ENCODE measurements around the gene SCUBE3. TPM values are rescaled to one million over a fixed set of nuclear protein-coding genes. Genes with fewer than 3 reads are reported as not detected.

The SCUBE3 gene
- total and polyA plus RNA-seq, 2 of the 13 experiments (the other 11 are each of a cell fraction or from before 2014, with no cell fraction given), result not detected

DNA sequence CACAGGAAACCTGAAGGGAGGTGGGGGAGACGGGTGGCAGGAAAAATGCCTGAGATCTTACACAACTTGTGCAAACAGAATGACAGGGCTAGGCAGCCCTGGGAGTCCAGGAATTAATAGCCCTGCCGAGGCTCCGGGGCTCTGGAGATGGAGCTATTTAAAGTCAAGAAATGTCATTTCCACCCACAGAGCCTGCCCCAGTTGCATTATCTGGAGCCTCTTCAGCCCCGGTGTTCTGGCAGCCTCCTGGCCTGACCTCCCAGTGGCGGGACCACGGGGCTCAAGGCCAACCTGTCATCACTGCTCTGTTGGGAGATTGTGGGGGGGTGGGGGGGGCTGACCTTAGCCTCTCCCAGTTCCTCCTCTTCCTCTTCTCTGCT lies 28.5 kb upstream of the SCUBE3 start (continued):
- TF ChIP-seq, protein P1, sequence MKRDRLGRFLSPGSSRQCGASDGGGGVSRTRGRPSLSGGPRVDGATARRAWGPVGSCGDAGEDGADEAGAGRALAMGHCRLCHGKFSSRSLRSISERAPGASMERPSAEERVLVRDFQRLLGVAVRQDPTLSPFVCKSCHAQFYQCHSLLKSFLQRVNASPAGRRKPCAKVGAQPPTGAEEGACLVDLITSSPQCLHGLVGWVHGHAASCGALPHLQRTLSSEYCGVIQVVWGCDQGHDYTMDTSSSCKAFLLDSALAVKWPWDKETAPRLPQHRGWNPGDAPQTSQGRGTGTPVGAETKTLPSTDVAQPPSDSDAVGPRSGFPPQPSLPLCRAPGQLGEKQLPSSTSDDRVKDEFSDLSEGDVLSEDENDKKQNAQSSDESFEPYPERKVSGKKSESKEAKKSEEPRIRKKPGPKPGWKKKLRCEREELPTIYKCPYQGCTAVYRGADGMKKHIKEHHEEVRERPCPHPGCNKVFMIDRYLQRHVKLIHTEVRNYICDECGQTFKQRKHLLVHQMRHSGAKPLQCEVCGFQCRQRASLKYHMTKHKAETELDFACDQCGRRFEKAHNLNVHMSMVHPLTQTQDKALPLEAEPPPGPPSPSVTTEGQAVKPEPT (CRISPR knock-in tag; IDR thresholded peaks at IDR 0.05; ENCODE audit: low read depth), result no peak
- TF ChIP-seq PRMT3 (CRISPR knock-in tag; IDR thresholded peaks at IDR 0.05; ENCODE audit: borderline replicate concordance, low read depth), result no peak
- TF ChIP-seq ZNF839 (CRISPR knock-in tag; IDR thresholded peaks at IDR 0.05; ENCODE audit: borderline replicate concordance), result no peak
- no peak for TF ChIP-seq ZNF775 (CRISPR knock-in tag; IDR thresholded peaks at IDR 0.05; ENCODE audit: borderline replicate concordance)
- no peak for TF ChIP-seq EED (CRISPR knock-in tag; IDR thresholded peaks at IDR 0.05)
- no peak for TF ChIP-seq ZNF781 (CRISPR knock-in tag; IDR thresholded peaks at IDR 0.05; ENCODE audit: borderline replicate concordance, not compliant biosample characterization)
- no peak for TF ChIP-seq ZSCAN31 (CRISPR knock-in tag; IDR thresholded peaks at IDR 0.05; ENCODE audit: low read depth)

DNA sequence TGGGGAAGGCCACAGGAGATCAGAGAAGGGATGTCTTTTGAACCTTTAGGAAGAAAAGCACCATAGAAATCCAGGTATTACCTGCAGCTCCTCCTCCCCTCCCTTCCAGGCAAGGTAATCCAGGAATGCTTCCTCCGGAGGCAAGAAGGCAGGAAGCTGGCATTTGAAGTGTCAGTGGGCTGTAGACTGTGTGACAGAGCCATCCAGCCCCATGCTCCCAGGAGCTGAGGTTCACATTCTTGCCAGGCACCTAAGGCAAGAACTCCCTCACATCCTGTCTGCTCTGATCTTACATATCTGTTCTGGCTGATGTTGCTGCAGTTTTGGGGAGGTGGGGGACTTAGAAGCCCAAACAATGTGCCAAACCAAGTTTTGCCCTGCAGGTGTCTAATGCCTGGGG lies 27.8 kb upstream of the SCUBE3 start:
- Histone ChIP-seq H2AFZ (ENCODE audit: low read length) (no peak overlapping the region), H3K9ac (ENCODE audit: insufficient read depth, low read depth, low read length) (no peak overlapping the region), H3K4me1 (ENCODE audit: insufficient read depth, low read length) (peaks cover 32% of the 10 kb centered on the region), H3K4me2 (ENCODE audit: low read depth, low read length) (no peak overlapping the region), H4K20me1 (ENCODE audit: insufficient read depth, low read length) (no peaks in the 10 kb centered on the region), H3K4me3 (replicated peaks in 1 of 3; ENCODE audit: insufficient read depth in 1 of 3, low read depth in 2 of 3, low read length in 3 of 3) (no peak overlapping the region), H3K27ac (ENCODE audit: extremely low read length, insufficient read depth, low read length) (no peak overlapping the region), H3K9me3 (ENCODE audit: low read length) (no peaks in the 10 kb centered on the region), H3K79me2 (ENCODE audit: insufficient read depth, low read length) (no peaks in the 10 kb centered on the region), H3K27me3 (ENCODE audit: control insufficient read depth in 1 of 2, insufficient read depth in 2 of 2, low read length in 2 of 2) (peaks cover 2 to 7% of the 10 kb centered on the region in 2 experiments; a peak in 3 of 5 replicates), H3K36me3 (replicated peaks in 1 of 2; ENCODE audit: control insufficient read depth in 1 of 2, insufficient read depth in 2 of 2, low read length in 2 of 2) (no peaks in the 10 kb centered on the region)
- in situ Hi-C loops (cut with HindIII; ENCODE audit: extremely low pct_ligation_motif_present, low pct_unique_long_range_greater_than_20kb) (no loop called here), intact Hi-C loops (cut with micrococcal nuclease; ENCODE audit: unreplicated experiment) (loop anchor here (2.0 kb wide), 1 partner anchor 19 kb away; no protein-coding TSS in a partner anchor)
- WGBS (ENCODE audit: low lambda C conversion rate), result no CpG with 5 or more reads among the region's 1 CpG
- ChIA-PET CTCF (ENCODE audit: low intra/inter-chr PET ratio, low total read pairs) (no interaction called here), POLR2A (no interaction called here)
- TF ChIP-seq CC2D1A (CRISPR knock-in tag; IDR thresholded peaks at IDR 0.05), result no peak
- no peak for TF ChIP-seq SNRNP70 (IDR thresholded peaks at IDR 0.05; ENCODE audit: low read depth, low read length)
- no peak for TF ChIP-seq ZNF792 (CRISPR knock-in tag; IDR thresholded peaks at IDR 0.05)
- TF ChIP-seq ZBTB14 (CRISPR knock-in tag; IDR thresholded peaks at IDR 0.05), result no peak
- no peak for TF ChIP-seq FUBP1 (CRISPR knock-in tag; IDR thresholded peaks at IDR 0.05; ENCODE audit: borderline replicate concordance)
- no peak for TF ChIP-seq ZNF775 (CRISPR knock-in tag; IDR thresholded peaks at IDR 0.05; ENCODE audit: borderline replicate concordance)
- TF ChIP-seq FOXP4 (CRISPR knock-in tag; IDR thresholded peaks at IDR 0.05), result no peak
- TF ChIP-seq XBP1 (CRISPR knock-in tag; IDR thresholded peaks at IDR 0.05), result no peak
- no TSS peak for BruUV-seq (replicated peaks)
- FAIRE-seq, result no peak
- ATAC-seq, result peak; percentile 19; the same call in 2 of the 3 replicates
- DNase-seq (ENCODE audit: low spot score), result no peak
